Breast epithelium (tissue), 4 donors: ENCODE data around the gene DRD3. TPM values are rescaled to one million over a fixed set of nuclear protein-coding genes. Genes with fewer than 3 reads are reported as not detected.

Source experiments
- DNase-seq, 2 donors: peaks; one replicate each; pipeline ENCODE4 v3.0.0-alpha.2; 2019; ENCODE audit warnings: low spot score in 2 of 2
- H3K27ac ChIP-seq, 2 donors: fragments of 200-600 bp; sonication (generic) in 1 of 2; one replicate each; pipeline ENCODE4 v1.5.1; 2016 to 2019; ENCODE audit warnings: mild to moderate bottlenecking in 1 of 2
- H3K27me3 ChIP-seq, 2 donors: fragments of 200-600 bp; sonication (generic) in 1 of 2; one replicate each; pipeline versions ENCODE4 v1.5.1 to v1.6.0; 2017 to 2019; ENCODE audit warnings: control low read depth in 1 of 2, mild to moderate bottlenecking in 1 of 2
- H3K36me3 ChIP-seq: fragments of 200-600 bp; one replicate; pipeline ENCODE4 v1.5.1; 2019
- H3K4me1 ChIP-seq, 2 donors: fragments of 200-600 bp; sonication (generic); one replicate each; pipeline ENCODE4 v1.5.1; 2016 to 2019; ENCODE audit warnings: control low read depth in 1 of 2
- H3K4me3 ChIP-seq, 3 donors: fragments of 200-600 bp; sonication (generic); 1 replicate in 2 of 3; 2 replicates in 1 of 3; pipeline ENCODE4 v1.5.1; 2016 to 2019; ENCODE audit warnings: mild to moderate bottlenecking in 3 of 3, moderate library complexity in 2 of 3
- H3K9me3 ChIP-seq, 2 donors: fragments of 200-600 bp; sonication (generic) in 1 of 2; one replicate each; pipeline ENCODE4 v1.5.1; 2016 to 2019; ENCODE audit warnings: control low read depth in 1 of 2
- CTCF ChIP-seq, 3 donors: fragments of 450-650 bp; IDR thresholded peaks; one replicate each; pipeline ENCODE4 v1.5.1; 2016 to 2017; ENCODE audit warnings: antibody characterized with exemption in 3 of 3, mild to moderate bottlenecking in 3 of 3, moderate library complexity in 3 of 3
- POLR2A ChIP-seq: fragments of 450-650 bp; IDR thresholded peaks from one replicate; pipeline ENCODE4 v1.6.1; 2016; ENCODE audit warnings: antibody characterized with exemption, mild to moderate bottlenecking, moderate library complexity
- POLR2AphosphoS5 ChIP-seq, 3 donors: sonication (generic); formaldehyde crosslinking; IDR thresholded peaks; one replicate each; pipeline ENCODE4 v1.6.1; 2017; ENCODE audit warnings: antibody characterized with exemption in 3 of 3
- intact Hi-C: fragments of 100-400 bp; cut with DNase I; formaldehyde crosslinking; loops from one replicate; pipeline ENCODE4 v1.15.1; 2023; ENCODE audit warnings: low total_unique reads
- total RNA-seq, 3 donors: library from RNA; depleted of rRNA; stranded (reverse); fragments of >200 nt; gene quantifications; one replicate each; pipeline ENCODE4 v1.1.0, GENCODE V29; 2016

The DRD3 gene
- not detected for total RNA-seq

GRCh38 chr3:114178770-114179368 is at the start of gene DRD3:
TSS of gene DRD3 (minus strand) at chr3:114179052. CDS start at chr3:114171992, 7,060 bp downstream.
- intact Hi-C loops: no loop called here
- Histone ChIP-seq H3K36me3 (no peaks in the 10 kb centered on the region), H3K4me3 (no peak within 1 kb of the TSS), H3K27me3 (no peaks in the 10 kb centered on the region), H3K9me3 (no peaks in the 10 kb centered on the region), H3K4me1 (no peaks in the 10 kb centered on the region), H3K27ac (no peak within 1 kb of the TSS)
- TF ChIP-seq CTCF (IDR thresholded peaks at IDR 0.05) (no peak), POLR2AphosphoS5 (IDR thresholded peaks at IDR 0.05) (no peak), POLR2A (no peak)
- no peak for DNase-seq

GRCh38 chr3:114227076-114227475 is 48.2 kb upstream of the DRD3 start:
- no peak for DNase-seq
- TF ChIP-seq POLR2A (no peak), CTCF (IDR thresholded peaks at IDR 0.05) (no peak), POLR2AphosphoS5 (IDR thresholded peaks at IDR 0.05) (no peak)
- Histone ChIP-seq H3K4me1 (no peaks in the 10 kb centered on the region), H3K36me3 (no peaks in the 10 kb centered on the region), H3K4me3 (no peak overlapping the region), H3K9me3 (peaks cover 0 to 8% of the 10 kb centered on the region in 2 donors), H3K27me3 (no peaks in the 10 kb centered on the region), H3K27ac (no peak overlapping the region)
- intact Hi-C loops: no loop called here

- Histone ChIP-seq H3K4me3 (no peak overlapping the region), H3K9me3 (peaks cover 0 to 8% of the 10 kb centered on the region in 2 donors), H3K36me3 (no peaks in the 10 kb centered on the region), H3K4me1 (no peaks in the 10 kb centered on the region), H3K27me3 (no peaks in the 10 kb centered on the region), H3K27ac (no peak overlapping the region)
- DNase-seq: no peak
- intact Hi-C loops: no loop called here
- TF ChIP-seq POLR2A: no peak
- TF ChIP-seq CTCF (IDR thresholded peaks at IDR 0.05): no peak
- no peak for TF ChIP-seq POLR2AphosphoS5 (IDR thresholded peaks at IDR 0.05)
Measured at GRCh38 chr3:114226313-114226712, 47.5 kb upstream of the DRD3 start.

GRCh38 chr3:114223143-114223542 is 44.3 kb upstream of the DRD3 start:
- TF ChIP-seq CTCF (IDR thresholded peaks at IDR 0.05) (no peak), POLR2AphosphoS5 (IDR thresholded peaks at IDR 0.05) (no peak), POLR2A (no peak)
- H3K9me3 ChIP-seq: peaks cover 0 to 8% of the 10 kb centered on the region in 2 donors
- no peak overlapping the region for H3K27ac ChIP-seq
- no peak for DNase-seq
- H3K4me3 ChIP-seq: no peak overlapping the region
- intact Hi-C loops: no loop called here
- H3K36me3 ChIP-seq: no peaks in the 10 kb centered on the region
- no peaks in the 10 kb centered on the region for H3K4me1 ChIP-seq
- H3K27me3 ChIP-seq: no peaks in the 10 kb centered on the region

GRCh38 chr3:114221881-114222264 is 43.0 kb upstream of the DRD3 start:
- H3K4me3 ChIP-seq: no peak overlapping the region
- no peak for DNase-seq
- no peak overlapping the region for H3K27ac ChIP-seq
- H3K9me3 ChIP-seq: peaks cover 0 to 8% of the 10 kb centered on the region in 2 donors
- H3K4me1 ChIP-seq: no peaks in the 10 kb centered on the region
- H3K36me3 ChIP-seq: no peaks in the 10 kb centered on the region
- H3K27me3 ChIP-seq: no peaks in the 10 kb centered on the region
- intact Hi-C loops: loop anchor here (2.0 kb wide), 1 partner anchor 41 kb away; no protein-coding TSS in a partner anchor
- TF ChIP-seq CTCF (IDR thresholded peaks at IDR 0.05) (no peak), POLR2A (no peak), POLR2AphosphoS5 (IDR thresholded peaks at IDR 0.05) (no peak)
